GM10266 (cell line): Measurements from ENCODE around the gene SEPTIN7.

Experiments used
- DNase-seq: peaks from one replicate; pipeline ENCODE4 v3.0.0; 2012; ENCODE audit errors: extremely low spot score
- CTCF ChIP-seq: IDR thresholded peaks from 2 replicates; pipeline ENCODE4 v1.5.1; 2012; ENCODE audit warnings: mild to moderate bottlenecking, low read depth; ENCODE audit not compliant: control insufficient read depth, insufficient read depth; ENCODE audit errors: missing control alignments

Gene SEPTIN7

GRCh38 chr7:35828817-35829216, 28.0 kb downstream of the SEPTIN7 start:
- DNase-seq: no peak
- TF ChIP-seq CTCF: no peak

GRCh38 chr7:35831208-35831607, 30.4 kb downstream of the SEPTIN7 start:
- no peak for TF ChIP-seq CTCF
- no peak for DNase-seq

GRCh38 chr7:35839860-35840854, 39.3 kb downstream of the SEPTIN7 start:
- DNase-seq: no peak
- no peak for TF ChIP-seq CTCF

DNA sequence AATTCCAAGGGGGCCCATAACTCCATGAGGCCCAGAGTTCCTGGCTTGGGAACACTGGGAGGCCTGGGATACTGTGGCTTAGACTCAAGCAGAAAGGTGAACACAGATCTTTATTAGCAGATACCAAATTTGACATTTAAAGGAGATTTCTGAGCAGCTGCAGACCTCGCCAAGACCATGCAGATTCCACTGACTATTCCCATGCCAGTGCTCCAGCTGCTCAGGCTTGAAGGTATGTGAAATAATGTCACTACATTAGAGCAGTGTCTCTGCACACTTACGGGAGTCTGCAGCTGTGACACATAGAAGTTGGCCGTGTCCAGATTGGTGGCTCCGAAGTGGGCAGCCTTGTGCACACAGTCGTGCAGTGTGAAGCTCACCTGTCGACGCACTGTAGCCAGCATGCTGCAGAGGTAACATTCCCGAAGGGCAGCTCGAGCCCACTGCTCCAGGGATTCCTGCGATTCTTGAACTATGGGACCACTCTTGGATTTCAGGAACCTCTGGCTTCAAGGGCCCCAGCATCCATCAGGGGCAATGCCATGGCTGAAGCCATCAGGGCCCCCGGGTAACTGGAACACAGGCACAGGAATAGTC, 46.1 kb downstream of the SEPTIN7 start:
- TF ChIP-seq CTCF: no peak
- no peak for DNase-seq

DNA sequence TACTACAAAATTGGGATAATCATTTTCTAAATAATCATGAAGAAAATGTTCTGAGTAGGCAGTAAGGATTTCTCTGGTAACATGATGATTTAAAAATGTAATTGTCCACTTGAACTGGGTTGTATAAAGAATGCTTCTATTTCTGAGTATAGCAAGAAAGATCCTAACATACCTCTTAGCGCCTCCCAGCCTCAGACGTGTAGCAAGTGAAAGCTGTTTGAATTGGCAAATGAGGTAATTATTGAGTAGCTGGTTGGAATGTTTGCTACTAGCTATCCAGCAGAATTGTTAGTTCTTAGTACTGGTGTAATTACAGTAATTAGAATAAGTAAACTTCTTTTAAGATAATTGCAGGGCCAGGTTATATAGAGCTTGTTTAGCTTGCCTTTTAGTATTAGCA, 47.9 kb downstream of the SEPTIN7 start:
- no peak for DNase-seq
- TF ChIP-seq CTCF: no peak

DNA sequence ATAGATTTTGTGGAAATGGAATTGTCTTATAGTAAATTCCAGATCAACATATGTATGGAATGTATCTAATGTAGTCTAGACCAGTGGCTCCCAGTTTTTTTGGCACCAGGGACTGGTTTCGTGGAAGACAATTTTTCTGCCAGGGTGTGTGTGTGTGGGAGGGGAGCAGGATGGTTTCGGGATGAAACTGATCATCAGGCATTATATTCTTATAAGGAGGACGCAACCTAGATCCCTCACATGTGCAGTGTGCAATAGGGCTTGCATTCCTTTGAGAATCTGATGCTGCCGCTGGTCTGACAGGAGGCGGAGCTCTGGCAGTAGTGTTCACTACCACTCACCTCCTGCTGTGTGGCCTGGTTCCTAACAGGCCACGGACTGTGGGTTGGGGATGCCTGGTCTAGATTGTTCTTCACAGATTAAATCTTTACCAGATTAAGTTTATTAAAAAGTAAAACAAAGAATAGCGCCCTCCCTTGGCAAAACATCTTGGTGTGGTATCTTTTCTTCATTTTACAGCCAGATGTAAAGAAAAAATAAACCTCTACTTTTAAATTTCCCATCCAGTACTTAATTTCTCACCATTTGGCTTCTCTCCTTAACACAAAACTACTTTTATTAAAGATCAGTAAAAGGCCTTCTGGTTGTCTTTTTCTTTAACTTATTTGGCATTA, 48.4 kb downstream of the SEPTIN7 start:
- no peak for DNase-seq
- no peak for TF ChIP-seq CTCF

- no peak for DNase-seq
- TF ChIP-seq CTCF: no peak
Measured at GRCh38 chr7:35849954-35850353, 49.1 kb downstream of the SEPTIN7 start.
